Activated naive CD4-positive, alpha-beta T cell treated with Interleukin-2 at 50 U/mL for 16 hours (primary cell): ENCODE data around the gene LRBA.
"Not testable (repeated sequence)": the region's sequence is repeated elsewhere in the genome, so short reads cannot be mapped to it uniquely, and the experiment has no call there.

Experiments used
- DNase-seq: peaks from one replicate; pipeline ENCODE4 v3.0.0-alpha.2; 2020

The LRBA gene

GRCh38 chr4:150722908-150723362 is 292.1 kb downstream of the LRBA start:
- no peak for DNase-seq

GRCh38 chr4:150720973-150721518 is 294.0 kb downstream of the LRBA start:
- DNase-seq: no peak

DNA sequence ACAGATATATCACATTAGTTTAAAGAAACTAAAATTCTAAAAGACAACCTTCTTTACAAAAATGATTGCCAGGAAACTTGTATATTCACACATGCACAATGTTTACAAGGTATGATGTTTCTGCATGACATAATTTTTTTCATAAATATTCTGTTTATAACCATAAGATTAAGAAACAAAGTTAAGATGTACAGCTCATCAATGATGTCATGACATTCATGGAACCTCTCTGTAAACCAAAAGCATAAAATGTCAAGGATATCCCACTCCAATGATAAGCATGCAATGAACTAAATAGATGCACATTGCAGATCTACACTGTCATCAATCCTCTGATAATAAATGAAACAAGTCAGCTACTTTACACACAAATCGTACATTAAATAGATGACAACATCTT is 297.1 kb downstream of the LRBA start:
- DNase-seq: no peak

DNA sequence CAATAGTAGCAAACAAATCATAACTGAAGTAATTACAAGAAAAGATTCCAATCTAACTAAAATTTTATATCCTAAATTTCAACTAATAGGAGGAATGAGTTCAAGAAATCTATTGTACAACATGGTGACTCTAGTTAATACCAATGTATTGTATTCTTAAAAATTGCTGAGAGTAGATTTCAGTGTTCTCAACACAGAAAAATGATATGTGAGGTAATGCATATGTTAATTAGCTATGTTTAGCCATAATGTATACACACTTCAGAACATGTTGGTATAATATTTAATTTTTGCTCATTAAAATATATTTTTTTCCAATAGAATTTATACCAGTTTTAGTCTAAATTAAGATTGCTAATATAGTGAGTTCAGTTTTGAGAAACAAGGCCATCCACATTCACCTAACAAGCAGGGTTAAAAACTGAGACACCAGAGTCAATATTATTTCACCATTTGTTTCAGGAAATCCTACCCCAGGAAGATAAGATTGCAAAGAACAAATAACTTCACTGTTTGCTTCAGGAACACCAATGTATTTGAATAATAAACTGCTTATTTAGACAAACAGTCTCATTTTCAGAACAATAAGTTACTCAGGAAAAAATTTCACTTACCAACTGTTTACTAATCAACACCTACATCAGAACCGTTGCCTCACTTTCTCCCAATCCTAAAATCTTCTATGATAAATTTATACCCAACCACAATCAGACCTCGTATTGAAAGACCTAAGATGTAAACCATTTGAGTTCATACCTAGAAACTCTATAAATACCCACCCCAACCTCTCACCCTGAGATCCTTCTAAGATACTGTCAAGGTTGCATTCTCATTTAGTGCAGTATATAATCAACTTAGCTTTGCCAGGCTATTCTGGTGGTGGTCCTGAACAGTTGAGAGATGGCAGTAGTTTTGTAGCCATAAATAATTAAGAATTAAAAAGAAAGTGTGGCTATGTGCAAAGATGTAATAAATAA is 300.3 kb downstream of the LRBA start:
- DNase-seq: no peak

DNA sequence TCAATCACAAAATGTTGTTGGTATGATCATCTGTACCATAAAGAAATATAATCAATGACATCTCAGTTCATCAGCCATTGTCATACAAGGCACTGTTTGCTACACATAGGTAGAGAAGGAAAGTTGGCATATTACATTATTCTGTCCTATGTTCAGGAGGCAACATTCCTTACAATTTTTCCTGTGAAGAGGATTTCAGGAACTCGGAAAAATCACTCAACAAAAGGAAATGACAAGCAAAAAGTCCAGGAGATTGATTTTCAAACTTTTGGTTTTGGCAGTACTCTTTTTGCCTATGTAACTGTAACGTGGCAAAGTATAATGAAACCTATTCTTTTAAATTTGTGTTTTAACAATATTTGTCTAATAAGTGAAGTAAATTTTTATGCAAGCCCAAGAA is 301.8 kb downstream of the LRBA start:
- DNase-seq: no peak

GRCh38 chr4:150710770-150711375 is 304.2 kb downstream of the LRBA start:
- DNase-seq: no peak

DNA sequence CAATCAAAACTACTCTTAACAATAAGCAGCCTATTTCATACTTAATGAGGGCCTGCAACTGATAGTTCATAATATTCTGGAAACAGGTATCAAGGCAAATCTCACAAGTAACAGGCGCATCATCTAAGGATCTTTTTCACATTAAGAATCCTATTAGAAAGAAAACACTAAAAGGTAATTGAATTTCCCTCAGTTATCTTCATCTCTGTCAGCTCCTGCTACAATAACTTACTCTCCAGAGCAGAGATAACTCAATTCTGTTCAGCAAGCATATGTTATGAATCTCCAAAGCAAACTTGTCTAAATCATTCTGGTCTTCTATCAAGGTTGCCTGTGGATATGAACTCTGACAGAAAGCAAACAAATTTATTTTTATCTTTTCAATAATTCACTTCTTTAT is 307.1 kb downstream of the LRBA start:
- no peak for DNase-seq

- DNase-seq: no peak
Observed at GRCh38 chr4:150699599-150699998, 315.5 kb downstream of the LRBA start.

- DNase-seq: no peak
Observed at GRCh38 chr4:150695162-150695561, 319.9 kb downstream of the LRBA start.

- no peak for DNase-seq
Observed at GRCh38 chr4:150694438-150694837, 320.6 kb downstream of the LRBA start.

DNA sequence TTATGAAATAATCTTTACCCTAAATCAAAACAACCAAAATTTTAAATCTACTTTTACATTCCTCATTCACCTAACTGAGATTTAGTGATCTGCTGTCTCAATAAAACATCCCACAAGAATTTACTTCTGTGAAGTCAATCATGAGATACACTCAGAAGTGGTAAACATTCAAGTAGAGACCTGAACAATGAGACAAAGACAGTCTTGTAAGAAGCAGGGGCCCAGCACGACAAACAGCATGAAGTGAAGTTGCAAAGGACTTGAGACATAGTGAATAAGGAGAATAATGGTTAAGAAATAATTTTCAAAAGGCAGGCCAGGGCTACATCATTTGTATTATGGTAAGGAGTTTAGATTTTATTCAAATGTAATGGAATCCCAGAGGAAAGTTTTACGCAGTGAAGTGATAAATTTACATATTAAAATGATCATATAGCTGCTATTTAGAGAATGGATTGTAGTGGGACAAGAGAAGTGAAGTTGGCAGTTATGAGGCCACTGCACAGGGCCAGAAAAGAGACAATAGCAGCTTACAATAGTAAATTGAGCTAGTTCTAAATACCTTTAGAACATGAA is 331.2 kb downstream of the LRBA start:
- no peak for DNase-seq

DNA sequence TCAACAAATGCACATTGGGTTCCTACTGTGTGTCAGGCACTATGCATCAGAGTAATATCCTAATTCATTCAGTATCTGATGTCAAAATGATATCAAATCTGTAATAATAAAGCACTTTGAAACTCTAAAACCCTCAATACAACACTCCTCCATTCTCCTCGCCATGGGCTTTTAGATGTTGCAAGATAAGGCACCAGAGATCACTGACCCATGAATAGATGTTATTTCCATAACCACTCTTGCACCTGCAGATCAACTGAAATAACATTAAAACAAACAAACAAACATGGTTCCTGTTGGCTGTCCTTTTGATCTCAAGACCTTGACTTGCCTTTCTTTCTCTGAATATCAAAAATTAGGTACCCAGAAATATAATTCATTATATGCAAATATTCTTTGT is 333.0 kb downstream of the LRBA start:
- no peak for DNase-seq

- no peak for DNase-seq
Observed at GRCh38 chr4:150681063-150681462, 334.0 kb downstream of the LRBA start.

- DNase-seq: no peak
Observed at GRCh38 chr4:150680651-150681050, 334.4 kb downstream of the LRBA start.

DNA sequence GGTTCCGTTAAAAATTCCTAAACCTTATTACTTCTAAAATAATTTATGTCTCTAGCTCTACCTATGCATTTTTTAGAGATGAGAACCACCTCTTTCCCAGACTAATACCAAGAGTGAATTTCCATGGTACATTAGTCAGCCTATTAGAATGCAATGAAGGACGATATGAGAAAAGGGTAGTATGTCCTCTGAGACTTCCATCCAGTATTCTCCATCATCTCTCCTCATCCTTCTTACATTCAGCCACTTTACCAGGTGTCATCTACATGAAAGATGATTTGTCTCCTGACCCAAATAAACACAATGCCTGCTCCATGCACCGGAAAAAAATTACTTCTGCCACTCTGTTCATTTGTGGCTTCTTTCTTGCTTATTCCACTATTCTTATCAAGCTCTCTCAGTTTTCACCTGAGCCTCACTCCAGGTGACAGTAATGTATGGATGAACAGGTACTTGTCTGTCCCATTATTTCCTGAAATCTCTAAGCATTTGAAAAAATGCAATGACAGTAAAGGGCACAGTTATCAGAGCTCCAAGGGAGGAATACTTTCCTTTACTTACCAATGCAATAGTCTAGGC is 335.2 kb downstream of the LRBA start:
- no peak for DNase-seq

DNA sequence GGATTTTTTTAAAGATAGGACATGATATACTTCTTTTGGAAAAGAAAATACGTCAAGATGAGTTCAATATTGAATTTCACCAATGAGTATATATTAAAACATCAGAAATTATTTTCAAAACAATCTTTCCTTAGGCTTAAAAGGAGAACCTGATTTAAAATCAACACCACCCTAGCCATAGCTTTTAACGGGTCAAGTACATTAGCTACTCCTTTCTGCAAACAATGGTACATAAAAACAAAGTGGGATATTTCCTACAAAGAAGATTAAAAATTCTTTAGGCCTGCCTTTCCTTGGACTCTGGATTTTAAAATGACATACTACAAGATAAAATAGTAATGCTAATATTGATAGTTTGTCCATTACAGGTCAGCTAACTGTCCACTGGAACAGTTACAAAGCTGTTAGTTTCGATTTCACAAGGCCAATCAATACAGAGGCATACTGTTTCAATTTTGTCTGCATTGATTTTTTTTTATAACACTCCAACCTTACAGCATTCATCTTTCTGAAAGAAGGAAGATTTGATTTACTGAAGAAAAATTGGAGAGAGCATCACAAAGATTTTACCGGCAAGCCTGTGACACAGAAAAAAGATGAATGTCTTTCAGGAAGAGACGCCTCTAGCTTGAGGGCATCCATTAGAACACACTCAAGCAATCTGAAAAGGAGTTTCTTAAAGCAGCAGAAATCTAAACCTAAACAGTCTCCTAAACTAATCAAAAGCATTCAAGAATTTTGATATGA is 335.9 kb downstream of the LRBA start:
- DNase-seq: no peak

GRCh38 chr4:150673793-150674192 is 341.3 kb downstream of the LRBA start:
- DNase-seq: no peak

DNA sequence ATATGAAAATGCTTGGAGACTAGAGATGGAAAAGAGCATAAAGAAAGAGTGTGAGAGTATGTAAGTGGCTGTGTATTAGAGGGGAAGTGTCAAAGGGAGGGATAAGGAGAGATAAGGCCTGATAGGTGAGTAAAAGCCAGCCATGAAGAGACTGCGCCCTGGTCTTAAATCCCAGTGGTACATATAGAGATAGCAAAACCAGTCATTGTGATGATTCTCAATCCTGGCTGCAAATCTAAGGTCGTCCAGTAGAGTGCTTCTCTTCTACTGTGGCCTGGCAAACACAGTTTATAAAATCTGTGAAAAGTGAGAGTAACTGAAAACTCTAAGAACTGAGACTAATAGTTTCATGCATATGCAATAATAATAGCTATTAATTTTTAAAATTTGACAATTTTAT is 346.3 kb downstream of the LRBA start:
- DNase-seq: no peak

DNA sequence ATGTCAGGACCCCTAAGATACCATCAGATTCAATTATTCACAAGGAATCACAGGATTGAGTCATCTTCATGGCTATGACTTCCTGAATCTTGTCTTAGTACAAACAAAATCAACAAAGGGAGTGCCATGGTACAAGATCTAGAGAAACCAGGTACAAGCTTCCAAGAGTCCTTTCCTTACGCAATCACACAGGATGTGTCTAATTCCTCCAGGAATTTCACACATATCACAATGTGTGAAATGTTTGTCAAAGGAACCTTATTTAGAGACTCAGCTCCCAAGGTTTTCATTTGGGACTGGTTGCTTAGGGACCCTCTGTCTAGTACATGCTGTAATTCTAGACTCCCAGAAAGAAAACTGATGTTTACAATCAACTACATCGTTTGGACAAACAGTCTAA is 350.1 kb downstream of the LRBA start:
- no peak for DNase-seq

- DNase-seq: no peak
Observed at GRCh38 chr4:150662686-150663085, 352.4 kb downstream of the LRBA start.

GRCh38 chr4:150661551-150661950 is 353.5 kb downstream of the LRBA start:
- DNase-seq: not testable (repeated sequence)

GRCh38 chr4:150658258-150658657 is 356.8 kb downstream of the LRBA start:
- not testable (repeated sequence) for DNase-seq
